GM12878 (cell line): ENCODE data around the gene TRPV3. TPM values are rescaled to one million over a fixed set of nuclear protein-coding genes. Genes with fewer than 3 reads are reported as not detected.

Experiments
- ATAC-seq: fragments of 200-7000 bp; cut with Tn5 transposase; 3 replicates; pipeline ENCODE4 v1.9.1; 2020; ENCODE audit warnings: mild to moderate bottlenecking, moderate library complexity
- BruUV-seq: library from RNA; stranded (reverse); fragments of 400-500 nt; replicated peaks from 2 replicates; lab custom pipeline; 2021; lab: Mats Ljungman, UMichigan
- CTCF ChIA-PET: fragments of 300-600 bp; sonication (Branson Sonifier 250); formaldehyde crosslinking; extraction: SDS; loops from one replicate; lab custom pipeline; 2021; ENCODE audit warnings: inconsistent platforms; lab: Yijun Ruan, JAX
- POLR2A ChIA-PET: fragments of 350-600 bp; formaldehyde crosslinking; extraction: SDS; loops from one replicate; lab custom pipeline; 2021; ENCODE audit warnings: inconsistent platforms; lab: Charles Lee
- RAD21 ChIA-PET: fragments of 300-600 bp; sonication (Branson Sonifier 250); formaldehyde crosslinking; loops from one replicate; lab custom pipeline; 2023; ENCODE audit warnings: antibody characterized with exemption; ENCODE audit not compliant: unreplicated experiment; lab: Charles Lee
- SMC1A ChIA-PET: fragments of 300-600 bp; sonication (Branson Sonifier 250); formaldehyde crosslinking; loops from one replicate; lab custom pipeline; 2023; ENCODE audit not compliant: unreplicated experiment, uncharacterized antibody; lab: Charles Lee
- DNase-seq: peaks from one replicate; pipeline ENCODE4 v3.0.0-alpha.2; 2011; ENCODE audit warnings: low read depth, low spot score
- FAIRE-seq: peaks from 3 replicates; lab custom pipeline; 2011; peaks lifted over from hg19 to GRCh38; lab: Jason Lieb, UNC
- H2AFZ ChIP-seq: 2 replicates; pipeline ENCODE4 v1.6.0; 2011; ENCODE audit warnings: low read depth, low read length, control low read depth; ENCODE audit not compliant: control insufficient read depth
- H3K27ac ChIP-seq: 2 replicates; pipeline ENCODE4 v1.5.1; 2011; ENCODE audit warnings: control low read depth; ENCODE audit not compliant: control insufficient read depth, insufficient read depth
- H3K27me3 ChIP-seq, 2 experiments: replicated peaks in 1 of 2; 2 replicates each; pipeline versions ENCODE4 v1.6.0 to v1.6.1; 2011; ENCODE audit warnings: low read length in 1 of 2; ENCODE audit not compliant: control insufficient read depth in 2 of 2, insufficient read depth in 2 of 2
- H3K36me3 ChIP-seq, 2 experiments: 2 replicates each; pipeline ENCODE4 v1.5.1; 2011; ENCODE audit warnings: low read length in 1 of 2; ENCODE audit not compliant: control insufficient read depth in 2 of 2, insufficient read depth in 2 of 2
- H3K4me1 ChIP-seq: 2 replicates; pipeline ENCODE4 v1.6.1; 2011; ENCODE audit warnings: mild to moderate bottlenecking, low read length, moderate library complexity, mixed read lengths; ENCODE audit not compliant: control insufficient read depth, insufficient read depth
- H3K4me2 ChIP-seq: 2 replicates; pipeline ENCODE4 v1.6.0; 2011; ENCODE audit warnings: control low read depth; ENCODE audit not compliant: control insufficient read depth, insufficient read depth
- H3K4me3 ChIP-seq: fragments of 200-600 bp; sonication (generic); 2 replicates; pipeline ENCODE4 v1.5.1; 2016
- H3K79me2 ChIP-seq: 2 replicates; pipeline ENCODE4 v1.6.0; 2011; ENCODE audit warnings: low read length; ENCODE audit not compliant: control insufficient read depth, insufficient read depth
- H3K9ac ChIP-seq: 2 replicates; pipeline ENCODE4 v1.8.0; 2011; ENCODE audit warnings: low read length, control low read depth, mixed read lengths; ENCODE audit not compliant: control insufficient read depth, insufficient read depth
- H3K9me3 ChIP-seq: replicated peaks from 3 replicates; pipeline ENCODE4 v1.5.1; 2011; ENCODE audit warnings: mild to moderate bottlenecking, low read length; ENCODE audit not compliant: control insufficient read depth, insufficient read depth
- H4K20me1 ChIP-seq: 2 replicates; pipeline ENCODE4 v1.6.0; 2011; ENCODE audit not compliant: control insufficient read depth, insufficient read depth
- NR2C1 ChIP-seq: fragments of 450-650 bp; IDR thresholded peaks from 2 replicates; pipeline ENCODE4 v1.6.1; 2017; ENCODE audit warnings: antibody characterized with exemption, mild to moderate bottlenecking, moderate library complexity
- POLR2AphosphoS5 ChIP-seq: IDR thresholded peaks from 2 replicates; pipeline ENCODE4 v1.6.1; 2011; ENCODE audit warnings: mild to moderate bottlenecking, low read length, inconsistent platforms
- RAD21 ChIP-seq: IDR thresholded peaks from 2 replicates; pipeline ENCODE4 v1.6.1; 2011; ENCODE audit warnings: mild to moderate bottlenecking, low read depth, low read length, moderate library complexity; ENCODE audit not compliant: insufficient read depth
- RBBP5 ChIP-seq: fragments of 200-600 bp; sonication (generic); conservative IDR thresholded peaks from 2 replicates; pipeline ENCODE4 v1.6.1; 2016
- YBX1 ChIP-seq: fragments of 450-650 bp; IDR thresholded peaks from 2 replicates; pipeline ENCODE4 v1.6.1; 2016; ENCODE audit warnings: antibody characterized with exemption
- WGBS: methylation state at CpG from one replicate; pipeline ENCODE4 v1.1.6; 2016; ENCODE audit warnings: low lambda C conversion rate; ENCODE audit not compliant: insufficient replicate concordance, insufficient coverage; ENCODE audit errors: missing lambda C conversion rate; 5-methylcytosine and 5-hydroxymethylcytosine counted together
- in situ Hi-C: fragments of 300-500 bp; cut with MboI; formaldehyde crosslinking; loops from 9 replicates; pipeline ENCODE4 v1.14.3; 2018; ENCODE audit warnings: mixed read lengths
- intact Hi-C: fragments of 100-400 bp; cut with micrococcal nuclease; formaldehyde crosslinking; loops from one replicate; pipeline ENCODE4 v1.14.2; 2022; ENCODE audit not compliant: unreplicated experiment
- polyA plus RNA-seq, 11 experiments: library from polyadenylated mRNA; depleted of rRNA in 4 of 11; unstranded in 6 of 11; stranded (reverse) in 5 of 11; fragments of >200 nt; fragmentation: Nextera tagmentation in 4 of 11; fragmentation: Illumina TruSeq in 1 of 11; extraction: Ambion mirVana in 4 of 11; extraction: Trizol in 1 of 11; gene quantifications; 1 replicate in 1 of 11; 2 replicates in 10 of 11; pipeline versions ENCODE4 v1.2.1 to v1.2.3, GENCODE V29; 2011 to 2016; ENCODE audit warnings: inconsistent platforms in 2 of 11, missing spikeins in 2 of 11, low read depth in 1 of 11
- total RNA-seq, 4 experiments: library from RNA; depleted of rRNA in 3 of 4; stranded (reverse); fragments of >200 nt in 3 of 4; fragmentation: Illumina TruSeq in 1 of 4; extraction: Trizol in 1 of 4; gene quantifications; 2 replicates each; pipeline versions ENCODE4 v1.2.1 to v1.2.3, GENCODE V29; 2013 to 2021
- TF ChIP-seq, protein P1 (sequence below): IDR thresholded peaks from 2 replicates; pipeline ENCODE4 v1.6.1; 2012; ENCODE audit warnings: low read length, inconsistent platforms
- TF ChIP-seq, protein P2 (sequence below): fragments of 450-650 bp; IDR thresholded peaks from 2 replicates; pipeline ENCODE4 v1.6.1; 2014; ENCODE audit warnings: mild to moderate bottlenecking

The TRPV3 gene
- total and polyA plus RNA-seq, 10 of the 15 experiments (the other 5 are each of a cell fraction or from before 2014, with no cell fraction given), result 0.52 to 12.0 (median 2.7) TPM

DNA sequence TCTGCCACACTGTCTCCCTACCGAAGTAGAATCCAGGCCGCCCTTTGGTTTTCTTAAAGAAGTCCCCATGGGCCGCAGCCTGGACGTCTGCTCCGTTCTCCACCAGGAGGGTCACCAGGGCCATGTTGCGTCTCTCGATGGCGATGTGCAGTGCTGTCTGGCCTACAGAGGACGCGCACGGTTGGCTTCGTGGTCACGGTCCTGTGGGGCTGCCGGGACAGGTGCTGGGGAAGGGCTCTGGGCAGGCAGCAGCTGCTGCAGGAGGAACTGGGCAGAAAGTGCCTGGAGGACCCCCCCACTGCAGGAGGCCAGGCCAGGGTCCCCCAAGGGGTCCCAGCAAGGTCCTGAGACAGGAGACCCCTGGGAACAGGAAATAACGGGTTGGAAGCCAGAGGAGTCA is 32.6 kb upstream of the TRPV3 start:
- no peak overlapping the region for H3K9ac ChIP-seq
- in situ Hi-C loops (no loop called here), intact Hi-C loops (no loop called here)
- CTCF ChIA-PET, result no interaction called here
- no peak overlapping the region for H3K4me3 ChIP-seq
- H2AFZ ChIP-seq, result no peak overlapping the region
- TF ChIP-seq, protein P1, sequence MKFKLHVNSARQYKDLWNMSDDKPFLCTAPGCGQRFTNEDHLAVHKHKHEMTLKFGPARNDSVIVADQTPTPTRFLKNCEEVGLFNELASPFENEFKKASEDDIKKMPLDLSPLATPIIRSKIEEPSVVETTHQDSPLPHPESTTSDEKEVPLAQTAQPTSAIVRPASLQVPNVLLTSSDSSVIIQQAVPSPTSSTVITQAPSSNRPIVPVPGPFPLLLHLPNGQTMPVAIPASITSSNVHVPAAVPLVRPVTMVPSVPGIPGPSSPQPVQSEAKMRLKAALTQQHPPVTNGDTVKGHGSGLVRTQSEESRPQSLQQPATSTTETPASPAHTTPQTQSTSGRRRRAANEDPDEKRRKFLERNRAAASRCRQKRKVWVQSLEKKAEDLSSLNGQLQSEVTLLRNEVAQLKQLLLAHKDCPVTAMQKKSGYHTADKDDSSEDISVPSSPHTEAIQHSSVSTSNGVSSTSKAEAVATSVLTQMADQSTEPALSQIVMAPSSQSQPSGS, result no peak
- no peak overlapping the region for H3K4me2 ChIP-seq
- POLR2A ChIA-PET, result no interaction called here
- no peaks in the 10 kb centered on the region for H3K4me1 ChIP-seq
- no peak overlapping the region for H3K27ac ChIP-seq
- RAD21 ChIA-PET, result no interaction called here
- WGBS, result 57% methylated on average over 15 of the region's 15 CpGs
- no peak for DNase-seq
- no peaks in the 10 kb centered on the region for H3K79me2 ChIP-seq
- no peaks in the 10 kb centered on the region for H3K27me3 ChIP-seq
- no peaks in the 10 kb centered on the region; a peak in 1 of 4 replicates for H3K36me3 ChIP-seq
- no peaks in the 10 kb centered on the region for H4K20me1 ChIP-seq
- FAIRE-seq, result no peak
- SMC1A ChIA-PET, result no interaction called here
- no TSS peak for BruUV-seq
- ATAC-seq, result no peak
- H3K9me3 ChIP-seq, result no peaks in the 10 kb centered on the region

DNA sequence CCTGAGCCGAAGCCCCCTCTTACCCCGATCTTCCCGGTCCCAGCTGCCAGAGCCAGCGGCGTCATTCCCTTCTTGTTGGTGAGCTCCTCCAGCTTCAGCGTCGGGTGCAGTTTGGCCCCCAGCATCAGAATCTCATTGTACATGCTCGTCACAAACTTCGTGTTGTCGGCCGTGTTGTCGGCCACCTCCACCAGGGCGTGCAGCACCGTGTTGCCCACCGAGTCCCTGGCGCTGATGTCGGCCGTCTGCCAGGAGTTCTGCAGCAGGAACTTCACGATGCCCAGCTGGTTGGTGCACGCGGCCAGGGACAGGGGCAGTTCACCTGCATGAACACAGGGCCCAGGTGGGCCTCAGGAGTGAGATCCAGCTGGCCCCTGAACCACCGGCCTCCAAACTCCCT is 32.2 kb upstream of the TRPV3 start:
- ATAC-seq, result no peak
- CTCF ChIA-PET, result no interaction called here

More for the DNA sequence above, 32.2 kb upstream of the TRPV3 start:
- BruUV-seq, result no TSS peak
- no peak overlapping the region for H2AFZ ChIP-seq
- FAIRE-seq (no peak), DNase-seq (no peak)
- WGBS, result 95% methylated on average over 22 of the region's 22 CpGs
- no peak overlapping the region for H3K4me3 ChIP-seq
- in situ Hi-C loops (no loop called here), intact Hi-C loops (no loop called here)
- no peaks in the 10 kb centered on the region for H3K27me3 ChIP-seq
- ChIA-PET RAD21 (no interaction called here), SMC1A (no interaction called here), POLR2A (no interaction called here)
- no peaks in the 10 kb centered on the region for H4K20me1 ChIP-seq
- H3K4me2 ChIP-seq, result no peak overlapping the region
- no peak overlapping the region for H3K9ac ChIP-seq
- no peaks in the 10 kb centered on the region; a peak in 1 of 4 replicates for H3K36me3 ChIP-seq
- H3K27ac ChIP-seq, result no peak overlapping the region
- no peaks in the 10 kb centered on the region for H3K4me1 ChIP-seq
- no peaks in the 10 kb centered on the region for H3K9me3 ChIP-seq
- H3K79me2 ChIP-seq, result no peaks in the 10 kb centered on the region
- TF ChIP-seq RBBP5 (no peak), POLR2AphosphoS5 (no peak), NR2C1 (no peak), RAD21 (no peak), YBX1 (no peak)
- TF ChIP-seq, protein P2, sequence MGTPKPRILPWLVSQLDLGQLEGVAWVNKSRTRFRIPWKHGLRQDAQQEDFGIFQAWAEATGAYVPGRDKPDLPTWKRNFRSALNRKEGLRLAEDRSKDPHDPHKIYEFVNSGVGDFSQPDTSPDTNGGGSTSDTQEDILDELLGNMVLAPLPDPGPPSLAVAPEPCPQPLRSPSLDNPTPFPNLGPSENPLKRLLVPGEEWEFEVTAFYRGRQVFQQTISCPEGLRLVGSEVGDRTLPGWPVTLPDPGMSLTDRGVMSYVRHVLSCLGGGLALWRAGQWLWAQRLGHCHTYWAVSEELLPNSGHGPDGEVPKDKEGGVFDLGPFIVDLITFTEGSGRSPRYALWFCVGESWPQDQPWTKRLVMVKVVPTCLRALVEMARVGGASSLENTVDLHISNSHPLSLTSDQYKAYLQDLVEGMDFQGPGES, result no peak
